ENCODE data around the gene LYPD6B.

The LYPD6B gene

GRCh38 chr2:149002891-149003740 is 35.4 kb upstream of the LYPD6B start:
- Mint-ChIP-seq H3K4me3 (no peak overlapping the region), H3K36me3 (peaks cover 6% of the 10 kb centered on the region), H3K27me3 (peaks cover 6% of the 10 kb centered on the region), H3K27ac (no peak overlapping the region), H3K4me1 (peaks cover 7% of the 10 kb centered on the region), H3K9me3 (no peaks in the 10 kb centered on the region)
- DNase-seq (ENCODE audit: low spot score in 2 of 2) (no peak), ATAC-seq (ENCODE audit: low read depth) (no peak)

GRCh38 chr2:149004836-149005235 is 33.7 kb upstream of the LYPD6B start:
- Mint-ChIP-seq H3K4me3 (no peak overlapping the region), H3K27me3 (peaks cover 6% of the 10 kb centered on the region), H3K4me1 (peaks cover 7% of the 10 kb centered on the region), H3K9me3 (no peaks in the 10 kb centered on the region), H3K27ac (no peak overlapping the region), H3K36me3 (peaks cover 6% of the 10 kb centered on the region)
- ATAC-seq (ENCODE audit: low read depth) (no peak), DNase-seq (ENCODE audit: low spot score in 2 of 2) (no peak)

- H3K9me3 Mint-ChIP-seq, result no peaks in the 10 kb centered on the region
- no peak overlapping the region for H3K27ac Mint-ChIP-seq
- H3K36me3 Mint-ChIP-seq, result peaks cover 8% of the 10 kb centered on the region
- ATAC-seq (ENCODE audit: low read depth) (no peak), DNase-seq (ENCODE audit: low spot score in 2 of 2) (no peak)
- no peak overlapping the region for H3K4me3 Mint-ChIP-seq
- peaks cover 6% of the 10 kb centered on the region for H3K27me3 Mint-ChIP-seq
- H3K4me1 Mint-ChIP-seq, result peaks cover 7% of the 10 kb centered on the region
Observed at GRCh38 chr2:149005471-149006077, 32.9 kb upstream of the LYPD6B start.

- no peak overlapping the region for H3K27ac Mint-ChIP-seq
- DNase-seq (ENCODE audit: low spot score in 2 of 2) (no peak), ATAC-seq (ENCODE audit: low read depth) (no peak)
- H3K27me3 Mint-ChIP-seq, result peaks cover 6% of the 10 kb centered on the region
- peaks cover 9% of the 10 kb centered on the region for H3K36me3 Mint-ChIP-seq
- peaks cover 7% of the 10 kb centered on the region for H3K4me1 Mint-ChIP-seq
- no peaks in the 10 kb centered on the region for H3K9me3 Mint-ChIP-seq
- H3K4me3 Mint-ChIP-seq, result no peak overlapping the region
Observed at GRCh38 chr2:149006883-149007543, 31.5 kb upstream of the LYPD6B start.

GRCh38 chr2:149008381-149008780 is 30.1 kb upstream of the LYPD6B start:
- no peak overlapping the region for H3K27ac Mint-ChIP-seq
- no peak for ATAC-seq (ENCODE audit: low read depth)
- H3K4me1 Mint-ChIP-seq, result peaks cover 7% of the 10 kb centered on the region
- peaks cover 3% of the 10 kb centered on the region for H3K36me3 Mint-ChIP-seq
- peaks cover 3% of the 10 kb centered on the region for H3K27me3 Mint-ChIP-seq
- no peak overlapping the region for H3K4me3 Mint-ChIP-seq
- no peaks in the 10 kb centered on the region for H3K9me3 Mint-ChIP-seq
- DNase-seq (ENCODE audit: low spot score in 2 of 2), result no peak

- ATAC-seq (ENCODE audit: low read depth) (no peak), DNase-seq (ENCODE audit: low spot score in 2 of 2) (no peak)
- peaks cover 7% of the 10 kb centered on the region for H3K4me1 Mint-ChIP-seq
- peaks cover 3% of the 10 kb centered on the region for H3K36me3 Mint-ChIP-seq
- H3K4me3 Mint-ChIP-seq, result no peak overlapping the region
- no peaks in the 10 kb centered on the region for H3K9me3 Mint-ChIP-seq
- H3K27me3 Mint-ChIP-seq, result peaks cover 3% of the 10 kb centered on the region
- no peak overlapping the region for H3K27ac Mint-ChIP-seq
Observed at GRCh38 chr2:149009576-149010461, 28.7 kb upstream of the LYPD6B start.

- H3K27me3 Mint-ChIP-seq, result peaks cover 2% of the 10 kb centered on the region
- no peak overlapping the region for H3K4me3 Mint-ChIP-seq
- peaks cover 7% of the 10 kb centered on the region for H3K4me1 Mint-ChIP-seq
- H3K36me3 Mint-ChIP-seq, result peaks cover 3% of the 10 kb centered on the region
- H3K9me3 Mint-ChIP-seq, result no peaks in the 10 kb centered on the region
- no peak for DNase-seq (ENCODE audit: low spot score in 2 of 2)
- no peak for ATAC-seq (ENCODE audit: low read depth)
- peak overlapping the region; percentile 15 for H3K27ac Mint-ChIP-seq
Observed at GRCh38 chr2:149012545-149012944, 26.0 kb upstream of the LYPD6B start.

GRCh38 chr2:149015501-149015900 is 23.0 kb upstream of the LYPD6B start:
- no peak overlapping the region for H3K27ac Mint-ChIP-seq
- DNase-seq (ENCODE audit: low spot score in 2 of 2) (no peak), ATAC-seq (ENCODE audit: low read depth) (no peak)
- peaks cover 1% of the 10 kb centered on the region for H3K36me3 Mint-ChIP-seq
- no peaks in the 10 kb centered on the region for H3K9me3 Mint-ChIP-seq
- H3K27me3 Mint-ChIP-seq, result peaks cover 2% of the 10 kb centered on the region
- peaks cover 20% of the 10 kb centered on the region for H3K4me1 Mint-ChIP-seq
- H3K4me3 Mint-ChIP-seq, result no peak overlapping the region

- DNase-seq (ENCODE audit: low spot score in 2 of 2) (no peak), ATAC-seq (ENCODE audit: low read depth) (no peak)
- Mint-ChIP-seq H3K36me3 (peaks cover 1% of the 10 kb centered on the region), H3K4me1 (peaks cover 25% of the 10 kb centered on the region), H3K27me3 (peaks cover 2% of the 10 kb centered on the region), H3K9me3 (no peaks in the 10 kb centered on the region), H3K27ac (no peak overlapping the region), H3K4me3 (no peak overlapping the region)
Observed at GRCh38 chr2:149015926-149016563, 22.5 kb upstream of the LYPD6B start.

- DNase-seq (ENCODE audit: low spot score in 2 of 2) (peak; percentile 78 to 82), ATAC-seq (ENCODE audit: low read depth) (peak; percentile 31)
- Mint-ChIP-seq H3K27ac (no peak overlapping the region), H3K27me3 (peaks cover 2% of the 10 kb centered on the region), H3K4me3 (no peak overlapping the region), H3K36me3 (no peaks in the 10 kb centered on the region), H3K4me1 (peaks cover 34% of the 10 kb centered on the region), H3K9me3 (no peaks in the 10 kb centered on the region)
Observed at GRCh38 chr2:149017116-149017985, 21.1 kb upstream of the LYPD6B start.

- Mint-ChIP-seq H3K36me3 (no peaks in the 10 kb centered on the region), H3K4me1 (peaks cover 38% of the 10 kb centered on the region), H3K4me3 (no peak overlapping the region), H3K9me3 (no peaks in the 10 kb centered on the region), H3K27ac (no peak overlapping the region), H3K27me3 (peaks cover 2% of the 10 kb centered on the region)
- ATAC-seq (ENCODE audit: low read depth) (no peak), DNase-seq (ENCODE audit: low spot score in 2 of 2) (no peak)
Observed at GRCh38 chr2:149018981-149019380, 19.5 kb upstream of the LYPD6B start.

- no peaks in the 10 kb centered on the region for H3K36me3 Mint-ChIP-seq
- DNase-seq (ENCODE audit: low spot score in 2 of 2) (no peak), ATAC-seq (ENCODE audit: low read depth) (no peak)
- H3K27me3 Mint-ChIP-seq, result peaks cover 2% of the 10 kb centered on the region
- H3K27ac Mint-ChIP-seq, result peak overlapping the region; percentile 84
- peaks cover 42% of the 10 kb centered on the region for H3K4me1 Mint-ChIP-seq
- no peaks in the 10 kb centered on the region for H3K9me3 Mint-ChIP-seq
- H3K4me3 Mint-ChIP-seq, result peak overlapping the region; percentile 71
Observed at GRCh38 chr2:149019768-149020167, 18.7 kb upstream of the LYPD6B start.
